ENCODE results near the gene CXCL1.

CXCL1 gene

GRCh38 chr4:73855406-73855805, 13.8 kb upstream of the CXCL1 start:
- no peak for TF ChIP-seq CTCF (IDR thresholded peaks at IDR 0.05; ENCODE audit: borderline replicate concordance, control extremely low read depth, extremely low read depth, insufficient read depth, missing control alignments)
- DNase-seq (ENCODE audit: low spot score): no peak
- in situ Hi-C loops (cut with MboI; ENCODE audit: low sequenced_read_pairs, unreplicated experiment): no loop called here

- no peak for TF ChIP-seq CTCF (IDR thresholded peaks at IDR 0.05; ENCODE audit: borderline replicate concordance, control extremely low read depth, extremely low read depth, insufficient read depth, missing control alignments)
- in situ Hi-C loops (cut with MboI; ENCODE audit: low sequenced_read_pairs, unreplicated experiment): no loop called here
- DNase-seq (ENCODE audit: low spot score): no peak
Observed at GRCh38 chr4:73856518-73856917, 12.7 kb upstream of the CXCL1 start.

- no peak for TF ChIP-seq CTCF (IDR thresholded peaks at IDR 0.05; ENCODE audit: borderline replicate concordance, control extremely low read depth, extremely low read depth, insufficient read depth, missing control alignments)
- in situ Hi-C loops (cut with MboI; ENCODE audit: low sequenced_read_pairs, unreplicated experiment): no loop called here
- no peak for DNase-seq (ENCODE audit: low spot score)
Observed at GRCh38 chr4:73859614-73860088, 9.5 kb upstream of the CXCL1 start.

- in situ Hi-C loops (cut with MboI; ENCODE audit: low sequenced_read_pairs, unreplicated experiment): no loop called here
- TF ChIP-seq CTCF (IDR thresholded peaks at IDR 0.05; ENCODE audit: borderline replicate concordance, control extremely low read depth, extremely low read depth, insufficient read depth, missing control alignments): no peak
- no peak for DNase-seq (ENCODE audit: low spot score)
Observed at GRCh38 chr4:73860181-73860580, 9.0 kb upstream of the CXCL1 start.

- in situ Hi-C loops (cut with MboI; ENCODE audit: low sequenced_read_pairs, unreplicated experiment): no loop called here
- DNase-seq (ENCODE audit: low spot score): no peak
- no peak for TF ChIP-seq CTCF (IDR thresholded peaks at IDR 0.05; ENCODE audit: borderline replicate concordance, control extremely low read depth, extremely low read depth, insufficient read depth, missing control alignments)
Observed at GRCh38 chr4:73860917-73861316, 8.3 kb upstream of the CXCL1 start.

GRCh38 chr4:73862322-73862721, 6.9 kb upstream of the CXCL1 start:
- no peak for TF ChIP-seq CTCF (IDR thresholded peaks at IDR 0.05; ENCODE audit: borderline replicate concordance, control extremely low read depth, extremely low read depth, insufficient read depth, missing control alignments)
- no peak for DNase-seq (ENCODE audit: low spot score)
- in situ Hi-C loops (cut with MboI; ENCODE audit: low sequenced_read_pairs, unreplicated experiment): no loop called here

- TF ChIP-seq CTCF (IDR thresholded peaks at IDR 0.05; ENCODE audit: borderline replicate concordance, control extremely low read depth, extremely low read depth, insufficient read depth, missing control alignments): peak; percentile 35
- in situ Hi-C loops (cut with MboI; ENCODE audit: low sequenced_read_pairs, unreplicated experiment): no loop called here
- DNase-seq (ENCODE audit: low spot score): peak; percentile 20
Observed at GRCh38 chr4:73864365-73864764, 4.8 kb upstream of the CXCL1 start.
